IMR-90 (cell line): ENCODE measurements around the gene LTA.

Source experiments
- CTCF ChIP-seq: conservative IDR thresholded peaks from 2 replicates; pipeline ENCODE4 v1.5.1; 2012; ENCODE audit warnings: mild to moderate bottlenecking, low read depth, low read length, improper control_type of control experiment
- FOS ChIP-seq: fragments of 150-350 bp; IDR thresholded peaks from 2 replicates; pipeline ENCODE4 v1.6.1; 2016; ENCODE audit warnings: low read depth, low read length
- MAFK ChIP-seq: IDR thresholded peaks from 2 replicates; pipeline ENCODE4 v1.6.1; 2012; ENCODE audit warnings: low read depth, low read length, improper control_type of control experiment
- POLR2A ChIP-seq: IDR thresholded peaks from 2 replicates; pipeline ENCODE4 v1.6.1; 2012; ENCODE audit warnings: mild to moderate bottlenecking, low read depth, low read length
- RCOR1 ChIP-seq: IDR thresholded peaks from 2 replicates; pipeline ENCODE4 v1.6.1; 2012; ENCODE audit warnings: mild to moderate bottlenecking, low read length, improper control_type of control experiment; ENCODE audit not compliant: insufficient replicate concordance
- SMC3 ChIP-seq: fragments of 150-350 bp; IDR thresholded peaks from 2 replicates; pipeline ENCODE4 v1.6.1; 2016; ENCODE audit warnings: low read depth, mild to moderate bottlenecking, antibody characterized with exemption, low read length, moderate library complexity

GRCh38 chr6:31548544-31548873 is 23.6 kb upstream of the LTA start:
- TF ChIP-seq CTCF (no peak), POLR2A (no peak), SMC3 (no peak), FOS (no peak), RCOR1 (no peak), MAFK (no peak)
